ENCODE results near the gene PLPPR3.

Gene PLPPR3

GRCh38 chr19:821825-822503, at the start of gene PLPPR3:
Gene PLPPR3 (minus strand): TSS chr19:821955. CDS start chr19:821559, 396 bp downstream.
- DNase-seq (ENCODE audit: low read depth in 4 of 4, low spot score in 1 of 4): no peak

GRCh38 chr19:870963-871401, 49.2 kb upstream of the PLPPR3 start:
- DNase-seq (ENCODE audit: low read depth in 4 of 4, low spot score in 1 of 4): no peak

- no peak for DNase-seq (ENCODE audit: low read depth in 4 of 4, low spot score in 1 of 4)
These were observed 48.6 kb upstream of the PLPPR3 start for GRCh38 chr19:870314-870713.

- no peak for DNase-seq (ENCODE audit: low read depth in 4 of 4, low spot score in 1 of 4)
These were observed 47.8 kb upstream of the PLPPR3 start for GRCh38 chr19:869245-870177.

GRCh38 chr19:868458-869244, 46.9 kb upstream of the PLPPR3 start:
- no peak for DNase-seq (ENCODE audit: low read depth in 4 of 4, low spot score in 1 of 4)

- no peak for DNase-seq (ENCODE audit: low read depth in 4 of 4, low spot score in 1 of 4)
These were observed 46.2 kb upstream of the PLPPR3 start for GRCh38 chr19:867855-868457.

GRCh38 chr19:867301-867793, 45.6 kb upstream of the PLPPR3 start:
- DNase-seq (ENCODE audit: low read depth in 4 of 4, low spot score in 1 of 4): no peak

GRCh38 chr19:866769-867300, 45.1 kb upstream of the PLPPR3 start:
- DNase-seq (ENCODE audit: low read depth in 4 of 4, low spot score in 1 of 4): no peak

GRCh38 chr19:863315-863620, 41.5 kb upstream of the PLPPR3 start:
- DNase-seq (ENCODE audit: low read depth in 4 of 4, low spot score in 1 of 4): no peak

GRCh38 chr19:862581-863314, 41.0 kb upstream of the PLPPR3 start:
- peak; percentile 40 to 69 (median 60) for DNase-seq (ENCODE audit: low read depth in 4 of 4, low spot score in 1 of 4)

- DNase-seq (ENCODE audit: low read depth in 4 of 4, low spot score in 1 of 4): peak; percentile 41 to 56 (median 47)
These were observed 40.2 kb upstream of the PLPPR3 start for GRCh38 chr19:861756-862580.

- no peak for DNase-seq (ENCODE audit: low read depth in 4 of 4, low spot score in 1 of 4)
These were observed 39.5 kb upstream of the PLPPR3 start for GRCh38 chr19:861141-861755.

- DNase-seq (ENCODE audit: low read depth in 4 of 4, low spot score in 1 of 4): no peak
These were observed 37.4 kb upstream of the PLPPR3 start, which contains the start of gene CFD for GRCh38 chr19:858868-859843. Gene CFD (plus strand): TSS chr19:859664. CDS start chr19:859690, 26 bp downstream.

GRCh38 chr19:858284-858683, 36.5 kb upstream of the PLPPR3 start:
- DNase-seq (ENCODE audit: low read depth in 4 of 4, low spot score in 1 of 4): no peak

GRCh38 chr19:855566-856120, 33.9 kb upstream of the PLPPR3 start:
- no peak for DNase-seq (ENCODE audit: low read depth in 4 of 4, low spot score in 1 of 4)

- DNase-seq (ENCODE audit: low read depth in 4 of 4, low spot score in 1 of 4): no peak
These were observed 33.4 kb upstream of the PLPPR3 start for GRCh38 chr19:855142-855541.

GRCh38 chr19:854549-854948, 32.8 kb upstream of the PLPPR3 start:
- DNase-seq (ENCODE audit: low read depth in 4 of 4, low spot score in 1 of 4): no peak

Data from stimulated activated CD4-positive, alpha-beta T cell treated with anti-CD3 and anti-CD28 coated beads, Interleukin-1b, Interleukin-23, amount 100 ng/mL, for 24 hours (primary cell).